Measurements from ENCODE around the gene ANAPC15. TPM values are rescaled to one million over a fixed set of nuclear protein-coding genes. Genes with fewer than 3 reads are reported as not detected.

Gene ANAPC15
- total and polyA plus RNA-seq, 2 of the 4 experiments (the other 2 are of a cell fraction), result 66.3 to 84.2 TPM

GRCh38 chr11:72085621-72086351 is 26.7 kb downstream of the ANAPC15 start:
- intact Hi-C loops (cut with micrococcal nuclease), result no loop called here
- Histone ChIP-seq H3K36me3 (ENCODE audit: control insufficient read depth, insufficient read depth, low read length) (peaks cover 6% of the 10 kb centered on the region), H3K4me2 (ENCODE audit: low read depth, low read length) (no peak overlapping the region), H2BK5ac (ENCODE audit: low read depth, low read length, poor library complexity, severe bottlenecking) (no peak overlapping the region), H2AFZ (replicated peaks; ENCODE audit: low read length, poor library complexity) (no peak overlapping the region), H3K9me1 (ENCODE audit: insufficient read depth, low read length) (no peaks in the 10 kb centered on the region; the same call in 1 of the 2 replicates), H3K9me3 (ENCODE audit: control insufficient read depth, insufficient read depth, low read length) (no peaks in the 10 kb centered on the region), H3K27me3 (ENCODE audit: control insufficient read depth, insufficient read depth, low read length) (no peaks in the 10 kb centered on the region), H3K23ac (ENCODE audit: low read depth, low read length) (0 out of 2 replicates have a peak overlapping the region, but pooled peaks have one; percentile 5), H2BK20ac (ENCODE audit: low read depth, low read length) (no peak overlapping the region), H2AK5ac (ENCODE audit: low read depth, low read length) (no peak overlapping the region; the same call in 1 of the 2 replicates), H4K5ac (ENCODE audit: low read depth, low read length) (no peak overlapping the region), H3K18ac (ENCODE audit: low read depth, low read length) (no peak overlapping the region), H4K91ac (ENCODE audit: insufficient read depth, low read depth, low read length) (no peak overlapping the region), H2BK120ac (ENCODE audit: low read depth, low read length) (no peak overlapping the region), H3K14ac (replicated peaks; ENCODE audit: low read depth, low read length) (no peak overlapping the region), H3K4me3 (ENCODE audit: insufficient read depth, low read depth, low read length) (no peak overlapping the region), H3K4ac (ENCODE audit: low read depth, low read length) (no peak overlapping the region), H4K8ac (ENCODE audit: low read depth in 2 of 2, low read length in 2 of 2) (no peak overlapping the region), H3K9ac (ENCODE audit: low read depth, low read length) (no peak overlapping the region), H3K27ac (ENCODE audit: insufficient read depth, low read length) (no peak overlapping the region), H2BK15ac (ENCODE audit: low read depth, low read length) (no peak overlapping the region), H3K56ac (ENCODE audit: extremely low read depth, insufficient read depth, low read length) (no peak overlapping the region), H2AK9ac (replicated peaks; ENCODE audit: low read depth, low read length, poor library complexity) (no peak overlapping the region), H3K4me1 (ENCODE audit: control insufficient read depth, insufficient read depth, low read length) (no peaks in the 10 kb centered on the region), H4K20me1 (ENCODE audit: insufficient read depth, low read length) (no peaks in the 10 kb centered on the region), H3K79me1 (ENCODE audit: low read depth in 1 of 2, low read length in 2 of 2) (peaks cover 16 to 31% of the 10 kb centered on the region in 2 experiments; a peak in 3 of 4 replicates)
- POLR2A ChIA-PET (ENCODE audit: unreplicated experiment), result no interaction called here
- dilution Hi-C loops (cut with HindIII; ENCODE audit: low sequenced_read_pairs, unreplicated experiment), result no loop called here
- TF ChIP-seq RCOR1 (IDR thresholded peaks at IDR 0.05; ENCODE audit: insufficient replicate concordance, low read length), result no peak
- 0 out of 2 replicates have a peak, but pooled peaks have one; percentile 17 for TF ChIP-seq USF2 (IDR thresholded peaks at IDR 0.05; ENCODE audit: low read depth, low read length)
- BruUV-seq (replicated peaks), result no TSS peak
- CTCF ChIA-PET, result interaction anchor here (0.7 to 3.4 kb wide), 3 partner anchors 61 to 98 kb away, joined by 3 to 12 read pairs (median 7); no protein-coding TSS in a partner anchor
- in situ Hi-C loops (cut with MboI; ENCODE audit: low sequenced_read_pairs), result no loop called here
- WGBS, 2 experiments (ENCODE audit: extremely low coverage in 2 of 2, insufficient read length in 1 of 2), result no CpG with 5 or more reads among the region's 3 CpGs
- DNase-seq (no peak), ATAC-seq (ENCODE audit: low read depth) (no peak)
